GM21786 (cell line): Measurements from ENCODE around the gene PLXNA2.

ENCODE experiments used
- ATAC-seq: cut with Tn5 transposase; IDR thresholded peaks from one replicate; pipeline ENCODE4 v1.9.1; 2021; ENCODE audit not compliant: unreplicated experiment

The PLXNA2 gene

GRCh38 chr1:208071435-208072031, 172.7 kb downstream of the PLXNA2 start:
- ATAC-seq: no peak

DNA sequence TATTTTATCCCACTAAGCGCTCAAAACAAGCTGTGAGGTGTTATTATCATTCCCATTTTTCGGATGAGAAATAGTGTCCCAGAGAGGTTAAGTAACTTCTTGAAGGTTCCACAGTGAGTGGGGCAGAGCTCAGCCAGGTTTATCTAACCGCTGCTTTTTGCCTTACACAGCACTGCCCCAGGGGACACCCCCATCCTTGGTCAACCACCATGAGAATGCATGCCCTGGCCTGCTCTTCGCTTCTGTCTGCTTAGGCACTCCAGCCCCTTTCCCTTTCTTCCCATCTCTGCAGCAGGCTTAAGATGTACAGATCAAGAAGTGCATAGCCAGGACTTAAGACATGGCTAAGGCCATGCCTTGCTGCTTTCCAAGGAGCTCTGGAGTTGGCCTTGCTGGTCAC, 174.3 kb downstream of the PLXNA2 start:
- ATAC-seq: no peak

DNA sequence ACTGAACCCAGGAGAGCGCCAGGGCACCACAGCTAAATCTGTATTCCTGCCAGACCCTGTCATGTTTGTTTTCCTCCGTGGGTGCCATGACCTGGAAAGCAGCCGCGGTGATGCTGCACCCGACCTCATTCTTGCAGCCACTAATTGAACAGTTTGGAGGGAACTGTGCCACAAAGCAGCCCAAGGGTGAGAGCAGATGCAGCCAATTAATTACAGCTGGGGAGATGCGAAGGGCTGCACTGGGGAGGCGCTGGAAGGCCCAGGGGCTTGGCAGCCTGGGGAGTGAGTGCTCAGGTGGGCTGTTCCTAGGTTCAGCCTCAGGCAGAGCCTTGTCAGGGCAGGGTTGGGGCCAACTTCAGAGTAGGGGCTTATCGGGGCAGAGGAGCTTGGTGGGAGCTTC, 174.9 kb downstream of the PLXNA2 start:
- ATAC-seq: no peak

DNA sequence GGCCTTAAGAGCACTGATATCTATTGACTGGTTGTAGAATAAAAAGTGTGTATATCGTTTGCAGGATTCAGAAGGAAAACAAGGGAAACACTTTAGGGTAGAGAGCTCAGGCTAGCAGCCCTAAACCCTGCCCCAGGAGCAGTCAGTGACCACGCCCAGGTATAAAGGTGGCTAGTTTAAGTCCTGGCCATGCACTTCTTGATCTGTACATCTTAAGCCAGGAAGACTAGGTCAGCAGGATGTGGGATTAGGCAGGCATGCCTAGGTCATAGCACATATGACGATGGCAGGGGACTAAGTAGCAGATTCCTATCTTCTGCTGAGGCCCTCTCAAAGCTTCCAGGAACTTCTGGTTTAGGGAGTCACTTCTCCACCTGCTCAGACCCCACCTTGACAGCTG, 175.3 kb downstream of the PLXNA2 start:
- ATAC-seq: no peak

DNA sequence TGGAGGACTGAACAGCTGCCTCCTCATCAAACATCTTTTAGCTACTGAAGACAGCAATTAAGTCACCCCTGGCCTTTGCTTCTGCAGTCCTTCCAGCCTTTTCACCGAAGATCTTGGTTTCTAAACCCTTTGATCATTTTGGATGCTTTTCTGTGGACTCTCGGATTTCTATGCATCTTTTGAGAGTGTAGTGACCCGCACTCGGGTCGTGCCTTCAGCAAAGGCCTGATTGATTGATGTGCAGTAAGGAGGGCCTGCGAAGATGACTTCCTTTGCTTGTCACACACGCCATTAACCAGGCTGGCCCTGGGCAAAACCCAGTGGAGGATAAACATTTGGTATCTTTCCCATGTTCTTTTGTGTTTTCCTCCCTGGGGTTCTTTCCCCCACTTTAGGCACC, 175.8 kb downstream of the PLXNA2 start:
- ATAC-seq: no peak

DNA sequence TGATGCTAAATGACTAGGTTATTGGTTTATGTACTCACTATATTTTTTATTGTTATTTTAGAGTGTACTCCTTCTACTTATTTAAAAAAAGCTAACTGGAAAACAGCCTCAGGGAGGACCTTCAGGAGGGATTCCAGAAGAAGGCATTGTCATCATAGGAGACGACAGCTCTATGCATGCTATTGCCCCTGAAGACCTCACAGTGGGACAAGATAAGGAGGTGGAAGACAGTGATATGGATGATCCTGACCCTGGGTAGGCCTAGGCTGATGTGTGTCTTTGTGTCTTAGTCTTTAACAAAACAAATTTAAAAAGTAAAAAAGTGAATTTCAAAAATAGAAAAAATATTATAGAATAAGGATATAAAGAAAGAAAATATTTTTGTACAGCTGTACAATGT, 177.6 kb downstream of the PLXNA2 start:
- no peak for ATAC-seq

DNA sequence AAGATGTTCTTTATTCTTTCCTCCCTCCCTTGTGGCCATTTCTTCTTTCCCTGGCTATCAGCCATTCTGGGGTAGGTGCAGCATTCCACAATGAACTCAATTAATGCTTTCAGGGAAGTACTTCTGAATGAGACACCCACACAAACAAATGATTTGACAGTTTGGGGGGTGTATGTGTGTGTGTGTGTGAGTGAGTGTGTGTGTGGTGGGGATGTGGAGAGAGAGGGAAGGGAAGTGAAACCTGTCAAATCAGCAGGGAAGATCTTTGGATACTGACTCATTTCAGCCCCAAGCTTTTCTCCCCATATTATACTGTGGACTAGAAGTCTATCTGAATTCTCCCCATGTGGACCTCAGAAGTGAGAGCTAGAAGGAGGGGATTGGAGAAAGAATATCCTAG, 178.3 kb downstream of the PLXNA2 start:
- ATAC-seq: no peak

- ATAC-seq: no peak
Measured at GRCh38 chr1:208061632-208062031, 182.6 kb downstream of the PLXNA2 start.

DNA sequence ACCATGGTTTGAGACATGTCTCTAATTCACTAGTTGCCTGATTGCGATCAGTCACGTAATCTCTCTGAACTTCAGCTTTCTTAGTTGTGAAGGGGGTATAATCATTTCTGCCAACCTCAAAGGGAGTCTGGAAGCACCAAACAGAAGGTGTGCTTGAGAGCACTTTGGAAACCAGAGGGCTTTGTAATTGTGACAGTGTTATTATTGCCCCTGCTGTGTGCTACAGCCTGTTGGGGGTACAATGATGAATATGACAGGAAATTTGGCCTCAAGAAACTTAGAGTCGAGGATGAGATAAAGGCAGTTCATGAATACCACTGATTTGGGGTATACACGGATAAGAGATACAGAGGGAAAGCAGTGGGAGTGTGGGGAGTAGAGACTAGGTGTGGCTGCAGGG, 183.1 kb downstream of the PLXNA2 start:
- ATAC-seq: no peak

GRCh38 chr1:208060215-208060869, 183.8 kb downstream of the PLXNA2 start:
- no peak for ATAC-seq

- no peak for ATAC-seq
Measured at GRCh38 chr1:208059409-208060001, 184.7 kb downstream of the PLXNA2 start.

DNA sequence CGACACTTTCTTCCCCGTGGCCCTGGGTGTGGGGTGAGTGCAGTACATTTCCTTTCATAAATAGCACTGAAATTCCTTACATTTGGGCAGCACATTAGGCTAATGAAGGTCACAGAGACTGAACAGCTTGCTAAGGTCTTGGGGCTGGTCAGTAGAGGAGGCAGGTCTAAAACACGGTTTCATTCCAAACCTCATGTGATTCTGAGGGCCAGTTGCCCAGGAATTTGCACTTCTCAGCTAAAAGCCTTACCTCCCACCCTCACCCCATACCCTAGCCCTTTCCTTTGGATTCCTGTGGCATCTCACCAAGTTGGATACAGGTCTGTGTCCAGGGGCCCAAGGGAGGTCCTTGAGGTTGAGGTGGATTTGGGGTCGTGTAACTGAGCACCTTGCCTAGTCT, 185.4 kb downstream of the PLXNA2 start:
- ATAC-seq: no peak

- ATAC-seq: no peak
Measured at GRCh38 chr1:208058267-208058666, 185.9 kb downstream of the PLXNA2 start.

GRCh38 chr1:208057056-208057455, 187.1 kb downstream of the PLXNA2 start:
- no peak for ATAC-seq

- ATAC-seq: no peak
Measured at GRCh38 chr1:208055535-208055934, 188.6 kb downstream of the PLXNA2 start.

DNA sequence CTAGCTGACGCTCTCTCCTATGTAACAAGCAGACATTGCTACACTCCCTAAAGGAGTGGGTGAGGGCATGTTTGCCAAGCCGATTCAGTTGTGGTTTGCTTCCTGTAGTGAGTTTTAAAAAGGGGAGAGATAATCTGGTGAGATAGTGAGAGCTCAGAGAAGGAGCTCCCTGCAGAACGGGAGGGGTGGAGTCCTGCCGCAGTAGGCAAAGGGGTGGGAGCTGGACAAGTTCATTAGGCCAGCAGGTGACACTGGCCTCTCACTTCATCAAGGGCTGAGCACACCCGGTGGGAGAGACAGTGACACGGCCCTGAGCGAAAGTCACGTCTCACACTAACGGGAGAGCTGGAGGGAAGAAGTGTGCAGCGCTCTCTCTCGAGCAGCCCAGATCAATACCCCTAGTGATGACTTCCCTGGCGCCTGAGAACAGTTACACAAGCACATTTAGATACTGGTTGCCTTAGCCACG, 189.2 kb downstream of the PLXNA2 start:
- no peak for ATAC-seq

DNA sequence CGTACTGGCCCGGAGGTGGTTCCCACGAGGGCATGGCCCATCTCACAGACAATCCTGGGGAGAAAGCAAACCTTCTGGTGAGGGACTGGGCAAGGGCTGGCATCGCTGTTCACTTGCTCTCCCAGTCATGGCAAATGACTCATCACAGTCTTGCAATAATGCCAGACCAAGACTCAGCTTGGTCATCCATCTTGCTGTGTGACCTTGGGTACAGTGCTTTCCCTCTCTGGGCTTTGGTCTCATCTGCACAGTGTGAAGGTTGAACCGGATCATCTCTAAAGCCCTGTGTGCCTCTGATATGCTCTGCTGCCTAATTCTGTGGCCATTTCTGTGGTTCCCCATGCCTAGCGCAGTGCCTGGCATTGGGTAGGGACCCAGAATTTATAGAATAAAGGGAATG, 189.7 kb downstream of the PLXNA2 start:
- no peak for ATAC-seq

GRCh38 chr1:208053661-208054060, 190.5 kb downstream of the PLXNA2 start:
- ATAC-seq: no peak

DNA sequence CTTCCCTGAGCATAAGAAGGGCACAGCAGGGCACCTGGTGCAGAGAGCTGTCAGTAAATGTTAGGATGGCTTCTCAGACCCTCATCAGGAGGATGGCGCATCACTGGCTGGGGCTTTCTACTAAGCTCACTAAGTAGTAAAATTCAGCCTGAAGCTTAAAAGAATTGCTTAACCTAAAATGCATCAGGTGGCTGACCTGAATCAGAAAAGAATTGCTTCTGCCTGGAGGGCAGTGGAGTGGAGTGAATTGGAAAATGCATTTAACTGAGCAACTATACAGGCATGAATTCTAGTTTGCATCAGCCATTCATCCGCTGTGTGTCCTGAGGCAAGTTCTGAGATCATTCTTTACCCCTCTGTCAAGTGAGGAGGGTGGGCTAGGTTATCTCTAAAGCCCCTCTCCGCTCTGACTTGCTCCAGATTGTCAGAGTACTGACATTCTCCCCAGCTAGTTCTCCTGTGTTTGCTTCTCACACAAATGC, 191.2 kb downstream of the PLXNA2 start:
- ATAC-seq: no peak

GRCh38 chr1:208052135-208052534, 192.0 kb downstream of the PLXNA2 start:
- ATAC-seq: no peak

DNA sequence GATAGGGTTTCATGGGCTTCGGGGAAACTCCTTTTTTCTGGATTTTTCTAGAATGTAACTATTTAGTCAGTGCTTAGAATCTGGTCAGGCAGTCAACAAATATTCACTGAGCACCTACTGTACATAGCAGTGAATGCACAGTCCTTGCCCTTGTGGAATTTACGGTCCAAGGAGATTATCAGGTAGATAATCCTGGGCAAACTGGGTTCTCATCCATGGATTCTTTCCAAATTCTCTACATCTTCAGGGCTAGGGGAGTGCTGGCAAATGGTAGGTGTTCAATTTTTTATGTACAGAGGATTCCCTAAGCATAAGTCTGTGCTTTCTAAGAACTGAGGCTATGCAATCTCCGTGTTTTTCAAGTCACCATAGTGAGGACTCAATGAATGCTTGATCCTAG, 192.5 kb downstream of the PLXNA2 start:
- ATAC-seq: no peak

DNA sequence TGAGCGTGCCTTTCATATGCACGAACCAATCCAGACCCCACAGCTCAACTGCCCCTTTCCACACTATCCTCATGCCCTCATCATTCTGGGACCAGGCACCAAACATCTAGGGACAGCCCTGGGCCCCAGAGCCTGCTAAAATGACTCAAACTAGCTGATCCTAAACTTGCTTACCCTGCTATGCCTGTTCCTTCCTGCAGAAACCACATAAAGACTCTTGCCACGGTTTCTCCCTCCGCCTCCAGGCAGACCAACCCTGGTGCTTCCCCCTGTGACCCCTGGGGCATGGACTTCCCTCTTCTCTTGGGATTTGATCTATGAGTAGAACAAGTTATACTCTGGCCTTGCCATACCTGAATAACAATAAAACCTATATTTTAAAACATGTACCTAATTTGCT, 195.3 kb downstream of the PLXNA2 start:
- no peak for ATAC-seq
